Esophagus squamous epithelium (tissue), 4 donors: ENCODE data around the gene CEP164.

ENCODE experiments used
- POLR2A ChIP-seq, 4 donors: fragments of 450-650 bp; IDR thresholded peaks; one replicate each; pipeline ENCODE4 v1.6.1; 2017; ENCODE audit warnings: antibody characterized with exemption in 4 of 4, mild to moderate bottlenecking in 4 of 4, moderate library complexity in 3 of 4
- TF ChIP-seq, protein P1 (sequence below), 6 experiments: fragments of 450-650 bp in 4 of 6; fragments of 200-600 bp in 2 of 6; sonication (generic) in 2 of 6; IDR thresholded peaks; one replicate each; pipeline ENCODE4 v1.5.1; 2016 to 2019; ENCODE audit warnings: antibody characterized with exemption in 6 of 6, mild to moderate bottlenecking in 4 of 6, moderate library complexity in 4 of 6

DNA sequence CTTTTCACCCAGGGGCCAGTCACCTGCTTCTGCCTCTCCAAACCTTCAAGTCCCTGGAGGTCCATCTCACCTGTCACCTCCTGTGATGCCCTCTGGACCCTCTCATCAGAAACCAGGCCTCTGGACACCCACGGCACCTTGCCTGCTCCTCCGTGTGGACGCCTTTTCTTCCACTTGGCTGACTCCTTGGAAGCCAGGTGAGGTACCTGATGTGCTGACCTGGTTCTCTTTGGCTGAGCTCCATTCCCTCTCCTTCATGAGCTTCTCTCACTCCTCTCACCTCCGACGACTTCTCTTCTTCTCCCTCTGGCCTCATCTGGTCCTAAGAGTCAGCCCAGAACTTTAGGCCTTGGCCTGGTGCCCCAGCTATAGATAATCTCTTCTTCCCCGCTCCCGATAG is 99.3 kb downstream of the CEP164 start:
- TF ChIP-seq, protein P1, sequence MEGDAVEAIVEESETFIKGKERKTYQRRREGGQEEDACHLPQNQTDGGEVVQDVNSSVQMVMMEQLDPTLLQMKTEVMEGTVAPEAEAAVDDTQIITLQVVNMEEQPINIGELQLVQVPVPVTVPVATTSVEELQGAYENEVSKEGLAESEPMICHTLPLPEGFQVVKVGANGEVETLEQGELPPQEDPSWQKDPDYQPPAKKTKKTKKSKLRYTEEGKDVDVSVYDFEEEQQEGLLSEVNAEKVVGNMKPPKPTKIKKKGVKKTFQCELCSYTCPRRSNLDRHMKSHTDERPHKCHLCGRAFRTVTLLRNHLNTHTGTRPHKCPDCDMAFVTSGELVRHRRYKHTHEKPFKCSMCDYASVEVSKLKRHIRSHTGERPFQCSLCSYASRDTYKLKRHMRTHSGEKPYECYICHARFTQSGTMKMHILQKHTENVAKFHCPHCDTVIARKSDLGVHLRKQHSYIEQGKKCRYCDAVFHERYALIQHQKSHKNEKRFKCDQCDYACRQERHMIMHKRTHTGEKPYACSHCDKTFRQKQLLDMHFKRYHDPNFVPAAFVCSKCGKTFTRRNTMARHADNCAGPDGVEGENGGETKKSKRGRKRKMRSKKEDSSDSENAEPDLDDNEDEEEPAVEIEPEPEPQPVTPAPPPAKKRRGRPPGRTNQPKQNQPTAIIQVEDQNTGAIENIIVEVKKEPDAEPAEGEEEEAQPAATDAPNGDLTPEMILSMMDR (IDR thresholded peaks at IDR 0.05) = no peak
- TF ChIP-seq POLR2A (IDR thresholded peaks at IDR 0.05) = no peak
